SK-N-SH treated with all-trans-retinoic acid at 6 μM for 48 hours (cell line): ENCODE measurements around the gene MYO1H.

Experiments
- ATAC-seq: fragments of 200-7000 bp; cut with Tn5 transposase; 3 replicates; pipeline ENCODE4 v1.9.1; 2020; ENCODE audit warnings: mild to moderate bottlenecking, moderate library complexity
- ARNTL ChIP-seq: fragments of 450-650 bp; formaldehyde crosslinking; IDR thresholded peaks from 2 replicates; pipeline ENCODE4 v1.5.0; 2020; ENCODE audit warnings: low read depth, mild to moderate bottlenecking, moderate library complexity, borderline replicate concordance
- BACH2 ChIP-seq: fragments of 250-450 bp; sonication (Bioruptor Pico); IDR thresholded peaks from 2 replicates; pipeline ENCODE4 v1.9.0; 2021; ENCODE audit warnings: mild to moderate bottlenecking, borderline replicate concordance
- CSDC2 ChIP-seq: fragments of 250-450 bp; sonication (Bioruptor Pico); IDR thresholded peaks from 2 replicates; pipeline ENCODE4 v1.5.0; 2020; ENCODE audit warnings: mild to moderate bottlenecking, moderate library complexity
- GLIS3 ChIP-seq: fragments of 250-450 bp; sonication (Bioruptor Pico); IDR thresholded peaks from 2 replicates; pipeline ENCODE4 v1.5.0; 2020; ENCODE audit warnings: mild to moderate bottlenecking, moderate library complexity
- ISL1 ChIP-seq: fragments of 250-450 bp; sonication (Bioruptor Pico); IDR thresholded peaks from 2 replicates; pipeline ENCODE4 v2.1.2; 2022; ENCODE audit warnings: mild to moderate bottlenecking, moderate library complexity
- OSR1 ChIP-seq: fragments of 250-450 bp; sonication (Bioruptor Pico); IDR thresholded peaks from 2 replicates; pipeline ENCODE4 v1.8.0; 2022; ENCODE audit warnings: moderate library complexity, mild to moderate bottlenecking, inconsistent platforms
- PPARA ChIP-seq: fragments of 250-450 bp; sonication (Bioruptor Pico); IDR thresholded peaks from 2 replicates; pipeline ENCODE4 v1.5.0; 2020; ENCODE audit warnings: mild to moderate bottlenecking, borderline replicate concordance
- RARB ChIP-seq: fragments of 250-450 bp; sonication (Bioruptor Pico); IDR thresholded peaks from 2 replicates; pipeline ENCODE4 v1.8.0; 2021; ENCODE audit warnings: mild to moderate bottlenecking, moderate library complexity
- SNAI2 ChIP-seq: fragments of 250-450 bp; sonication (Bioruptor Pico); IDR thresholded peaks from 2 replicates; pipeline ENCODE4 v1.5.0; 2020; ENCODE audit warnings: mild to moderate bottlenecking, moderate library complexity
- TOX ChIP-seq: fragments of 250-450 bp; sonication (Bioruptor Pico); IDR thresholded peaks from 2 replicates; pipeline ENCODE4 v1.8.0; 2021; ENCODE audit warnings: mild to moderate bottlenecking, moderate library complexity, borderline replicate concordance
- ZC3H10 ChIP-seq: fragments of 250-450 bp; sonication (Bioruptor Pico); IDR thresholded peaks from 2 replicates; pipeline ENCODE4 v1.5.1; 2021; ENCODE audit warnings: mild to moderate bottlenecking, moderate library complexity
- ZFP3 ChIP-seq: fragments of 250-450 bp; sonication (Bioruptor Pico); IDR thresholded peaks from 2 replicates; pipeline ENCODE4 v1.5.0; 2020; ENCODE audit warnings: mild to moderate bottlenecking, moderate library complexity
- ZFP30 ChIP-seq: fragments of 450-650 bp; formaldehyde crosslinking; IDR thresholded peaks from 2 replicates; pipeline ENCODE4 v1.5.0; 2022; ENCODE audit warnings: mild to moderate bottlenecking, moderate library complexity
- ZNF565 ChIP-seq: fragments of 450-650 bp; formaldehyde crosslinking; conservative IDR thresholded peaks from 2 replicates; pipeline ENCODE4 v1.5.0; 2020; ENCODE audit warnings: low read depth, mild to moderate bottlenecking, moderate library complexity
- ZNF8 ChIP-seq: fragments of 450-650 bp; formaldehyde crosslinking; IDR thresholded peaks from 2 replicates; pipeline ENCODE4 v1.5.0; 2020; ENCODE audit warnings: mild to moderate bottlenecking, moderate library complexity
- TF ChIP-seq, protein P1 (sequence below): fragments of 250-450 bp; sonication (Bioruptor Pico); IDR thresholded peaks from 2 replicates; pipeline ENCODE4 v1.8.0; 2020; ENCODE audit warnings: mild to moderate bottlenecking, moderate library complexity, borderline replicate concordance
- TF ChIP-seq, protein P2 (sequence below): fragments of 250-450 bp; sonication (Bioruptor Pico); IDR thresholded peaks from 2 replicates; pipeline ENCODE4 v1.5.0; 2020; ENCODE audit warnings: mild to moderate bottlenecking, moderate library complexity
- TF ChIP-seq, protein P3 (sequence below): fragments of 250-450 bp; sonication (Bioruptor Pico); IDR thresholded peaks from 2 replicates; pipeline ENCODE4 v1.5.1; 2020; ENCODE audit warnings: low read depth, mild to moderate bottlenecking, moderate library complexity
- TF ChIP-seq, protein P4 (sequence below): fragments of 250-450 bp; sonication (Bioruptor Pico); IDR thresholded peaks from 2 replicates; pipeline ENCODE4 v1.5.1; 2021; ENCODE audit warnings: mild to moderate bottlenecking, moderate library complexity
- TF ChIP-seq, protein P5 (sequence below): fragments of 250-450 bp; sonication (Bioruptor Pico); IDR thresholded peaks from 2 replicates; pipeline ENCODE4 v1.8.0; 2021; ENCODE audit warnings: low read depth, mild to moderate bottlenecking, moderate library complexity, borderline replicate concordance

Gene MYO1H

DNA sequence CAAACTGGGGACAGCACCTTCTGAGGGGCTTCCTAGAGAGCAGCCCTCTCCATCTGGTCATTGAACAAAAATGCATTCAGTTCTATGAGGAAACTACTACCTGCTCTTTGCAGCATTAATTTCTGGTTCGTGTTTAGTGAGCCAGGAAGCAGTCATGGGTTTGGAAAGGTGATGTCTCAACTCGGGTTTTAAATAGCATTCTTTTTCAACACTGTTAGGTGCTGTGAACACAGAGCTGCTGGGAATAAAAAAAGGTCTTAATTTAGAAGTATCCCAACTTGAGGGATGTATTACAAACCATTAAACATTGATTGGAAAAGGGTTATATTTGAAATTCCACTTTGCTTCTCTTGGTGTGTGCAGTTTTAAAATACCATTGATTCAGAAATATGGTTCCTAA lies 9.3 kb downstream of the MYO1H start:
- no peak for ATAC-seq
- TF ChIP-seq, protein P1, sequence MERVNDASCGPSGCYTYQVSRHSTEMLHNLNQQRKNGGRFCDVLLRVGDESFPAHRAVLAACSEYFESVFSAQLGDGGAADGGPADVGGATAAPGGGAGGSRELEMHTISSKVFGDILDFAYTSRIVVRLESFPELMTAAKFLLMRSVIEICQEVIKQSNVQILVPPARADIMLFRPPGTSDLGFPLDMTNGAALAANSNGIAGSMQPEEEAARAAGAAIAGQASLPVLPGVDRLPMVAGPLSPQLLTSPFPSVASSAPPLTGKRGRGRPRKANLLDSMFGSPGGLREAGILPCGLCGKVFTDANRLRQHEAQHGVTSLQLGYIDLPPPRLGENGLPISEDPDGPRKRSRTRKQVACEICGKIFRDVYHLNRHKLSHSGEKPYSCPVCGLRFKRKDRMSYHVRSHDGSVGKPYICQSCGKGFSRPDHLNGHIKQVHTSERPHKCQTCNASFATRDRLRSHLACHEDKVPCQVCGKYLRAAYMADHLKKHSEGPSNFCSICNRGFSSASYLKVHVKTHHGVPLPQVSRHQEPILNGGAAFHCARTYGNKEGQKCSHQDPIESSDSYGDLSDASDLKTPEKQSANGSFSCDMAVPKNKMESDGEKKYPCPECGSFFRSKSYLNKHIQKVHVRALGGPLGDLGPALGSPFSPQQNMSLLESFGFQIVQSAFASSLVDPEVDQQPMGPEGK, result no peak
- TF ChIP-seq GLIS3 (CRISPR knock-in tag) (no peak), ZFP3 (no peak), BACH2 (no peak), ZC3H10 (CRISPR knock-in tag) (no peak), ZFP30 (CRISPR knock-in tag) (no peak)
- TF ChIP-seq, protein P2, sequence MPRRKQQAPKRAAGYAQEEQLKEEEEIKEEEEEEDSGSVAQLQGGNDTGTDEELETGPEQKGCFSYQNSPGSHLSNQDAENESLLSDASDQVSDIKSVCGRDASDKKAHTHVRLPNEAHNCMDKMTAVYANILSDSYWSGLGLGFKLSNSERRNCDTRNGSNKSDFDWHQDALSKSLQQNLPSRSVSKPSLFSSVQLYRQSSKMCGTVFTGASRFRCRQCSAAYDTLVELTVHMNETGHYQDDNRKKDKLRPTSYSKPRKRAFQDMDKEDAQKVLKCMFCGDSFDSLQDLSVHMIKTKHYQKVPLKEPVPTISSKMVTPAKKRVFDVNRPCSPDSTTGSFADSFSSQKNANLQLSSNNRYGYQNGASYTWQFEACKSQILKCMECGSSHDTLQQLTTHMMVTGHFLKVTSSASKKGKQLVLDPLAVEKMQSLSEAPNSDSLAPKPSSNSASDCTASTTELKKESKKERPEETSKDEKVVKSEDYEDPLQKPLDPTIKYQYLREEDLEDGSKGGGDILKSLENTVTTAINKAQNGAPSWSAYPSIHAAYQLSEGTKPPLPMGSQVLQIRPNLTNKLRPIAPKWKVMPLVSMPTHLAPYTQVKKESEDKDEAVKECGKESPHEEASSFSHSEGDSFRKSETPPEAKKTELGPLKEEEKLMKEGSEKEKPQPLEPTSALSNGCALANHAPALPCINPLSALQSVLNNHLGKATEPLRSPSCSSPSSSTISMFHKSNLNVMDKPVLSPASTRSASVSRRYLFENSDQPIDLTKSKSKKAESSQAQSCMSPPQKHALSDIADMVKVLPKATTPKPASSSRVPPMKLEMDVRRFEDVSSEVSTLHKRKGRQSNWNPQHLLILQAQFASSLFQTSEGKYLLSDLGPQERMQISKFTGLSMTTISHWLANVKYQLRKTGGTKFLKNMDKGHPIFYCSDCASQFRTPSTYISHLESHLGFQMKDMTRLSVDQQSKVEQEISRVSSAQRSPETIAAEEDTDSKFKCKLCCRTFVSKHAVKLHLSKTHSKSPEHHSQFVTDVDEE (CRISPR knock-in tag), result no peak

DNA sequence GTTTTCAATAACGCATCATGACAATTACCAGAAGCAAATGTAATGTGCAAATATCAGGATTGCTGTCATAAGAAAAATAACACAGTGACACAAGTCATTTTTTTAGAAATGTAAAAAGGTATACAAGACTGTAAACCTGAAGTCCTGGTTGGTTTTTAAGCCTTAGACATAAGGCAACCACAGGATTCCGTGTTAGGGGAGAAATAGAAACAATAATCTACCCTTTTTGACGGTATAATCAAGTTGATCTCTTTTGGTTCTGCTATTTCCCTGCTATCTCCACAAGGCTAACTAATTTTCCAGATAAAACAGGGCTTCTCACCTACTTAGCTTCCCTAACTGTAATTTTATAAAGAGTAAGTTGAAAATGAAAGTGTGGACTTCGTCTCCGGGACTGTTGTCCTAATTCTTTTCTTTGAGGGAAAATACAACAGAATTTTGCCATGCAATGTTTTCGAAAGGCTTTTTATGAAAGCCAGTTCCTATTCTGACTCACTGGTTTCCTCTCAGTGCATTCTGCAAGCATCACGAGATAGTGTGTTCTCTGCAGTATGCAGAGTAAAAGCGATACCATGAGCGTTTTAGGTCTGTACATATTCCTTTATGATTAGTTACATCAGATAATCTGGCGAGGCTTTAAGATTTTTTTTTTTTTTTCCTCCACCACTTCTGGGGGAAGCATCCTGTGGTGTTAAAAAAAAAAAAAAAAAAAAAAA lies 10.6 kb downstream of the MYO1H start:
- TF ChIP-seq RARB (CRISPR knock-in tag) (no peak), PPARA (no peak)
- TF ChIP-seq, protein P2 (CRISPR knock-in tag), result no peak
- peak; percentile 83 for ATAC-seq

DNA sequence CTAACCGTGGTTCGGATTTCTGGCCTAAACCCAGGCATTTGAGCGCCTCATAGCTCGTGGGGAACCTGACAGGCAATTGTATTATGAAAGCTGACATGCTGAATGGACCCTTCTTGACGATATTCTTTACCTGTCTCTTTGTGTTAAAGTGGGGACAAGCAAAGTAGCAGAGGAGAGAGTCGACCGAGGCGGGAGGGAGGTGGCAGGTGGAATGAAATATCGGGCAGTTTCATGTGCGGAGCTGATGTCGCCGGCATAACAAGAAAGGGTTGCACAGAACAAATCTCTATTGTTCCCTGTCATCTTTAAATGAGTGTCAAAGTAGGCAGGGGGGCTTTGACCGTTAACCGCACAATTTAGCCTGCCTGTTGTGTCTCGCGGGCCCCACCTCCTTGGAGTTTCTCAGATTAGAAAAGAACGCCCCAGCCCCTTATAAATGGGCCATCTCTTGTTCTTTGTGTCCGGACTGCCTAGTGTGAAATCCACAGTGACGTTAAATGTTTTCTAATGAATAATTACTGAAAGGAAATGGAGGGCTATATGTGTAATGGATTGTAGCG lies 11.5 kb downstream of the MYO1H start:
- no peak for ATAC-seq
- TF ChIP-seq RARB (CRISPR knock-in tag) (no peak), ISL1 (CRISPR knock-in tag) (no peak), ZNF8 (no peak), TOX (no peak), CSDC2 (CRISPR knock-in tag) (no peak), GLIS3 (CRISPR knock-in tag) (no peak), BACH2 (no peak), PPARA (no peak), SNAI2 (CRISPR knock-in tag) (no peak), ZNF565 (CRISPR knock-in tag) (no peak), OSR1 (no peak), ARNTL (CRISPR knock-in tag) (no peak), ZC3H10 (CRISPR knock-in tag) (no peak)
- TF ChIP-seq, protein P3, sequence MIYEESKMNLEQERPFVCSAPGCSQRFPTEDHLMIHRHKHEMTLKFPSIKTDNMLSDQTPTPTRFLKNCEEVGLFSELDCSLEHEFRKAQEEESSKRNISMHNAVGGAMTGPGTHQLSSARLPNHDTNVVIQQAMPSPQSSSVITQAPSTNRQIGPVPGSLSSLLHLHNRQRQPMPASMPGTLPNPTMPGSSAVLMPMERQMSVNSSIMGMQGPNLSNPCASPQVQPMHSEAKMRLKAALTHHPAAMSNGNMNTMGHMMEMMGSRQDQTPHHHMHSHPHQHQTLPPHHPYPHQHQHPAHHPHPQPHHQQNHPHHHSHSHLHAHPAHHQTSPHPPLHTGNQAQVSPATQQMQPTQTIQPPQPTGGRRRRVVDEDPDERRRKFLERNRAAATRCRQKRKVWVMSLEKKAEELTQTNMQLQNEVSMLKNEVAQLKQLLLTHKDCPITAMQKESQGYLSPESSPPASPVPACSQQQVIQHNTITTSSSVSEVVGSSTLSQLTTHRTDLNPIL, result no peak
- TF ChIP-seq, protein P2 (CRISPR knock-in tag), result no peak
- TF ChIP-seq, protein P4, sequence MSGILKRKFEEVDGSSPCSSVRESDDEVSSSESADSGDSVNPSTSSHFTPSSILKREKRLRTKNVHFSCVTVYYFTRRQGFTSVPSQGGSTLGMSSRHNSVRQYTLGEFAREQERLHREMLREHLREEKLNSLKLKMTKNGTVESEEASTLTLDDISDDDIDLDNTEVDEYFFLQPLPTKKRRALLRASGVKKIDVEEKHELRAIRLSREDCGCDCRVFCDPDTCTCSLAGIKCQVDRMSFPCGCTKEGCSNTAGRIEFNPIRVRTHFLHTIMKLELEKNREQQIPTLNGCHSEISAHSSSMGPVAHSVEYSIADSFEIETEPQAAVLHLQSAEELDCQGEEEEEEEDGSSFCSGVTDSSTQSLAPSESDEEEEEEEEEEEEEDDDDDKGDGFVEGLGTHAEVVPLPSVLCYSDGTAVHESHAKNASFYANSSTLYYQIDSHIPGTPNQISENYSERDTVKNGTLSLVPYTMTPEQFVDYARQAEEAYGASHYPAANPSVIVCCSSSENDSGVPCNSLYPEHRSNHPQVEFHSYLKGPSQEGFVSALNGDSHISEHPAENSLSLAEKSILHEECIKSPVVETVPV (CRISPR knock-in tag), result no peak
- TF ChIP-seq, protein P5, sequence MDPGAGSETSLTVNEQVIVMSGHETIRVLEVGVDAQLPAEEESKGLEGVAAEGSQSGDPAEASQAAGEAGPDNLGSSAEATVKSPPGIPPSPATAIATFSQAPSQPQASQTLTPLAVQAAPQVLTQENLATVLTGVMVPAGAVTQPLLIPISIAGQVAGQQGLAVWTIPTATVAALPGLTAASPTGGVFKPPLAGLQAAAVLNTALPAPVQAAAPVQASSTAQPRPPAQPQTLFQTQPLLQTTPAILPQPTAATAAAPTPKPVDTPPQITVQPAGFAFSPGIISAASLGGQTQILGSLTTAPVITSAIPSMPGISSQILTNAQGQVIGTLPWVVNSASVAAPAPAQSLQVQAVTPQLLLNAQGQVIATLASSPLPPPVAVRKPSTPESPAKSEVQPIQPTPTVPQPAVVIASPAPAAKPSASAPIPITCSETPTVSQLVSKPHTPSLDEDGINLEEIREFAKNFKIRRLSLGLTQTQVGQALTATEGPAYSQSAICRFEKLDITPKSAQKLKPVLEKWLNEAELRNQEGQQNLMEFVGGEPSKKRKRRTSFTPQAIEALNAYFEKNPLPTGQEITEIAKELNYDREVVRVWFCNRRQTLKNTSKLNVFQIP (CRISPR knock-in tag), result no peak
